K562 (cell line): ENCODE measurements around the gene ARAP1. TPM values are rescaled to one million over a fixed set of nuclear protein-coding genes. Genes with fewer than 3 reads are reported as not detected.

Experiments used
- BCL6 ChIP-seq: fragments of 250-450 bp; sonication (Bioruptor Pico); IDR thresholded peaks from 2 replicates; pipeline ENCODE4 v1.4.0; 2020
- CHD4 ChIP-seq: fragments of 200-600 bp; sonication (generic); IDR thresholded peaks from 3 replicates; pipeline ENCODE4 v1.6.1; 2012; ENCODE audit warnings: low read depth, mild to moderate bottlenecking, mixed read lengths, low read length, inconsistent platforms; ENCODE audit not compliant: insufficient read depth, insufficient replicate concordance, poor library complexity, severe bottlenecking
- ELF4 ChIP-seq: fragments of 450-650 bp; formaldehyde crosslinking; IDR thresholded peaks from 2 replicates; pipeline ENCODE4 v1.4.0; 2022; ENCODE audit warnings: missing genetic modification characterization
- FIP1L1 ChIP-seq: fragments of 200-400 bp; formaldehyde crosslinking; IDR thresholded peaks from 2 replicates; pipeline ENCODE4 v1.6.1; 2018; ENCODE audit warnings: mild to moderate bottlenecking, low read depth, low read length; ENCODE audit not compliant: poor library complexity, severe bottlenecking
- GATA2 ChIP-seq: sonication (generic); formaldehyde crosslinking; IDR thresholded peaks from 2 replicates; pipeline ENCODE4 v1.4.0; 2020; ENCODE audit warnings: mild to moderate bottlenecking, missing genetic modification reagents
- HMG20B ChIP-seq: fragments of 250-450 bp; sonication (Bioruptor Pico); IDR thresholded peaks from 2 replicates; pipeline ENCODE4 v1.5.0; 2021; ENCODE audit warnings: mild to moderate bottlenecking
- HNRNPUL1 ChIP-seq: fragments of 200-400 bp; formaldehyde crosslinking; IDR thresholded peaks from 2 replicates; pipeline ENCODE4 v1.6.1; 2017; ENCODE audit warnings: low read length
- KLF6 ChIP-seq: fragments of 250-450 bp; sonication (Bioruptor Pico); IDR thresholded peaks from 2 replicates; pipeline ENCODE4 v1.4.0; 2020; ENCODE audit warnings: mild to moderate bottlenecking, moderate library complexity, borderline replicate concordance
- MCM2 ChIP-seq: fragments of 450-650 bp; IDR thresholded peaks from 2 replicates; pipeline ENCODE4 v1.6.1; 2017; ENCODE audit warnings: low read depth, mild to moderate bottlenecking
- MIER1 ChIP-seq: fragments of 450-650 bp; IDR thresholded peaks from 2 replicates; pipeline ENCODE4 v1.6.1; 2016; ENCODE audit warnings: antibody characterized with exemption, mild to moderate bottlenecking, low read depth
- NFE2L1 ChIP-seq: fragments of 450-650 bp; IDR thresholded peaks from 2 replicates; pipeline ENCODE4 v1.6.1; 2016; ENCODE audit warnings: missing genetic modification characterization, low read depth, mild to moderate bottlenecking, missing compliant biosample characterization, moderate library complexity, borderline replicate concordance
- RBM14 ChIP-seq: fragments of 200-400 bp; formaldehyde crosslinking; IDR thresholded peaks from 2 replicates; pipeline ENCODE4 v1.6.1; 2018; ENCODE audit warnings: low read depth, mild to moderate bottlenecking, low read length, moderate library complexity, borderline replicate concordance; ENCODE audit not compliant: insufficient read depth
- SREBF1 ChIP-seq: fragments of 150-350 bp; IDR thresholded peaks from 2 replicates; pipeline ENCODE4 v1.6.1; 2014; ENCODE audit warnings: antibody characterized with exemption, low read depth, low read length, borderline replicate concordance
- TBP ChIP-seq: optimal IDR thresholded peaks from 2 replicates; pipeline ENCODE3; 2011; ENCODE audit warnings: low read depth, low read length, improper control_type of control experiment
- TEAD4 ChIP-seq, 2 experiments: sonication (generic) in 1 of 2; formaldehyde crosslinking in 1 of 2; IDR thresholded peaks; 2 replicates each; pipeline versions ENCODE4 v1.6.1 to v1.8.0; 2012 to 2022; ENCODE audit warnings: borderline replicate concordance in 1 of 2, inconsistent platforms in 1 of 2, low read length in 1 of 2, mild to moderate bottlenecking in 1 of 2, missing genetic modification reagents in 1 of 2
- ZNF175 ChIP-seq: fragments of 200-800 bp; sonication (Bioruptor generic); IDR thresholded peaks from 2 replicates; pipeline ENCODE4 v1.6.1; 2016; ENCODE audit warnings: low read depth, mild to moderate bottlenecking, missing genetic modification characterization, missing compliant biosample characterization
- ZNF445 ChIP-seq: fragments of 250-450 bp; sonication (Bioruptor Pico); IDR thresholded peaks from 2 replicates; pipeline ENCODE4 v1.4.0; 2020; ENCODE audit warnings: low read depth, mild to moderate bottlenecking, moderate library complexity
- ZNF583 ChIP-seq: fragments of 250-450 bp; sonication (Bioruptor Pico); IDR thresholded peaks from 2 replicates; pipeline ENCODE4 v1.4.0; 2020
- ZNF778 ChIP-seq: fragments of 450-650 bp; formaldehyde crosslinking; IDR thresholded peaks from 2 replicates; pipeline ENCODE4 v1.4.0; 2020; ENCODE audit warnings: mild to moderate bottlenecking, moderate library complexity
- polyA plus RNA-seq, 8 experiments: library from polyadenylated mRNA; depleted of rRNA in 4 of 8; stranded (reverse) in 5 of 8; unstranded in 3 of 8; fragments of >200 nt; fragmentation: Nextera tagmentation in 2 of 8; fragmentation: Illumina TruSeq in 1 of 8; extraction: Ambion mirVana in 2 of 8; extraction: Trizol in 1 of 8; gene quantifications; 2 replicates each; pipeline versions ENCODE4 v1.2.1 to v1.2.3, GENCODE V29; 2011 to 2014; ENCODE audit warnings: inconsistent platforms in 1 of 8, missing spikeins in 1 of 8
- total RNA-seq, 7 experiments: library from RNA; depleted of rRNA in 6 of 7; stranded (reverse); fragments of >200 nt in 6 of 7; fragmentation: Illumina TruSeq in 2 of 7; extraction: Trizol in 2 of 7; gene quantifications; 2 replicates each; pipeline versions ENCODE4 v1.2.1 to v1.2.3, GENCODE V29; 2011 to 2021; ENCODE audit warnings: low replicate concordance in 1 of 7
- TF ChIP-seq, protein P1 (sequence below): sonication (generic); formaldehyde crosslinking; IDR thresholded peaks from 2 replicates; pipeline ENCODE4 v1.8.0; 2022; ENCODE audit warnings: missing genetic modification reagents, mild to moderate bottlenecking, moderate library complexity, borderline replicate concordance
- TF ChIP-seq, protein P2 (sequence below): IDR thresholded peaks from 2 replicates; pipeline ENCODE4 v1.6.1; 2011; ENCODE audit warnings: borderline replicate concordance, low read depth, mild to moderate bottlenecking, moderate library complexity, low read length; ENCODE audit not compliant: insufficient read depth, poor library complexity, severe bottlenecking
- TF ChIP-seq, protein P3 (sequence below): fragments of 450-650 bp; IDR thresholded peaks from 2 replicates; pipeline ENCODE4 v1.6.1; 2016; ENCODE audit warnings: antibody characterized with exemption

The ARAP1 gene
- total and polyA plus RNA-seq, 9 of the 15 experiments (the other 6 are each of a cell fraction or from before 2014, with no cell fraction given): 0.23 to 67.0 (median 24.6) TPM

DNA sequence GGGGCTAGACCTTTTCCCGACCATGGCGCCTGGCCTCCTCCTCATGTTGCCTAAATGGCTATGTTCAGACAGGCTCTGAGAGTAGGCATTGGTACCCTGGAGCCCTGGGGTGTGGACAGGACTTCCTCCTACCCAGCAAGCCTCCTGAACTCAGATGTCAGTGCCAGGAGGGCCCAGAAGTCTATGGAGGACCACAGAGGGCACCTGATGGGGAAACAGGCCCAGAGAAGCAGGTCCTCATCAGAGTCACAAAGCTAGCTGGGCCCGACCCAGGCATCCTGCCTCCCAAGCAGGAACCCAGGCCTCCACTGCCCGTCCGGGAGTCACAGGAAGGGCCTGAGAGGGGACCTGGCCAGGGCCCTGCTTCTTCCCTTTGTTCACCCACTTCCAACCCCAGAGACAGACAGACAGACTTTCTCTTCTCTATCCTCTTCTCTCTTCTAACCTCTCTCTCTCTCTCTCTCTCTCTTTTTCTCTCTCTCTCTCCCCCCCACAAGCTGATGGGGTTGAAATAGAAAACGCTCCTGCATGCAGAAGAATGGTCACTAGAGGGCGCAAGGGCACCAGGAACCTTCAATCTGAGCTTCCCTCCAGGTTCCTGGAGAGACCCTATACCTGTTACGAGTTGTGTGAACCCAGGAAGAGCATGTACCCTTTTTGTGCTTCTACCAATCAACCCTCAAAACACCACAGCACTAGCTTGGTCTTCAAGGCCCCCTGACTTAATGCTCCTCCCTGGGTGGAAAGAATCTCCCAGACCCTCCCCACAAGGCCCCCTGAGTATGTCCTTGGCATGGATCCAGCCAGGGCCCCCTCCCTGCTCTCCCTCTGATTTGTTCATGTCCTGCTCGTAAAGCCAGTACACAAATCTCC, 27.1 kb downstream of the ARAP1 start (continued):
- TF ChIP-seq HMG20B (no peak), NFE2L1 (tag) (no peak), BCL6 (CRISPR knock-in tag) (no peak), KLF6 (CRISPR knock-in tag) (no peak), ELF4 (CRISPR knock-in tag) (no peak), MCM2 (no peak), SREBF1 (no peak), MIER1 (no peak), TEAD4 (IDR thresholded peaks at IDR 0.05; ENCODE audit: low read length) (0 out of 2 replicates have a peak, but pooled peaks have one; percentile 28), TEAD4 (CRISPR knock-in tag; IDR thresholded peaks at IDR 0.05; ENCODE audit: borderline replicate concordance) (no peak), ZNF445 (CRISPR knock-in tag) (no peak), HNRNPUL1 (no peak), ZNF778 (CRISPR knock-in tag) (no peak), ZNF175 (no peak), RBM14 (no peak), FIP1L1 (no peak), ZNF583 (CRISPR knock-in tag) (no peak), TBP (no peak), GATA2 (CRISPR knock-in tag) (no peak), CHD4 (no peak)
- TF ChIP-seq, protein P1, sequence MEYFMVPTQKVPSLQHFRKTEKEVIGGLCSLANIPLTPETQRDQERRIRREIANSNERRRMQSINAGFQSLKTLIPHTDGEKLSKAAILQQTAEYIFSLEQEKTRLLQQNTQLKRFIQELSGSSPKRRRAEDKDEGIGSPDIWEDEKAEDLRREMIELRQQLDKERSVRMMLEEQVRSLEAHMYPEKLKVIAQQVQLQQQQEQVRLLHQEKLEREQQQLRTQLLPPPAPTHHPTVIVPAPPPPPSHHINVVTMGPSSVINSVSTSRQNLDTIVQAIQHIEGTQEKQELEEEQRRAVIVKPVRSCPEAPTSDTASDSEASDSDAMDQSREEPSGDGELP (CRISPR knock-in tag): no peak
- TF ChIP-seq, protein P2, sequence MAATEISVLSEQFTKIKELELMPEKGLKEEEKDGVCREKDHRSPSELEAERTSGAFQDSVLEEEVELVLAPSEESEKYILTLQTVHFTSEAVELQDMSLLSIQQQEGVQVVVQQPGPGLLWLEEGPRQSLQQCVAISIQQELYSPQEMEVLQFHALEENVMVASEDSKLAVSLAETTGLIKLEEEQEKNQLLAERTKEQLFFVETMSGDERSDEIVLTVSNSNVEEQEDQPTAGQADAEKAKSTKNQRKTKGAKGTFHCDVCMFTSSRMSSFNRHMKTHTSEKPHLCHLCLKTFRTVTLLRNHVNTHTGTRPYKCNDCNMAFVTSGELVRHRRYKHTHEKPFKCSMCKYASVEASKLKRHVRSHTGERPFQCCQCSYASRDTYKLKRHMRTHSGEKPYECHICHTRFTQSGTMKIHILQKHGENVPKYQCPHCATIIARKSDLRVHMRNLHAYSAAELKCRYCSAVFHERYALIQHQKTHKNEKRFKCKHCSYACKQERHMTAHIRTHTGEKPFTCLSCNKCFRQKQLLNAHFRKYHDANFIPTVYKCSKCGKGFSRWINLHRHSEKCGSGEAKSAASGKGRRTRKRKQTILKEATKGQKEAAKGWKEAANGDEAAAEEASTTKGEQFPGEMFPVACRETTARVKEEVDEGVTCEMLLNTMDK: no peak
- TF ChIP-seq, protein P3, sequence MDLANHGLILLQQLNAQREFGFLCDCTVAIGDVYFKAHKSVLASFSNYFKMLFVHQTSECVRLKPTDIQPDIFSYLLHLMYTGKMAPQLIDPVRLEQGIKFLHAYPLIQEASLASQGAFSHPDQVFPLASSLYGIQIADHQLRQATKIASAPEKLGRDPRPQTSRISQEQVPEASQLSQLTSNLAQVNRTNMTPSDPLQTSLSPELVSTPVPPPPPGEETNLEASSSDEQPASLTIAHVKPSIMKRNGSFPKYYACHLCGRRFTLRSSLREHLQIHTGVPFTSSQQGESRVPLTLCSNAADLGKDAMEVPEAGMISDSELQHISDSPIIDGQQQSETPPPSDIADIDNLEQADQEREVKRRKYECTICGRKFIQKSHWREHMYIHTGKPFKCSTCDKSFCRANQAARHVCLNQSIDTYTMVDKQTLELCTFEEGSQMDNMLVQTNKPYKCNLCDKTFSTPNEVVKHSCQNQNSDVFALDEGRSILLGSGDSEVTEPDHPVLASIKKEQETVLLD: no peak
